HCT116 (cell line): ENCODE measurements around the gene GTF2H3. TPM values are rescaled to one million over a fixed set of nuclear protein-coding genes. Genes with fewer than 3 reads are reported as not detected.

Experiments
- ATAC-seq: fragments of 200-7000 bp; cut with Tn5 transposase; 2 replicates; pipeline ENCODE4 v1.9.1; 2020; ENCODE audit warnings: mild to moderate bottlenecking, moderate library complexity
- BruUV-seq: library from RNA; stranded (reverse); fragments of 400-500 nt; replicated peaks from 2 replicates; lab custom pipeline; 2021; lab: Mats Ljungman, UMichigan
- CTCF ChIA-PET: fragments of 300-600 bp; sonication (Branson Sonifier 250); formaldehyde crosslinking; loops from one replicate; lab custom pipeline; 2021; ENCODE audit warnings: antibody characterized with exemption; lab: Charles Lee
- POLR2A ChIA-PET: fragments of 300-600, 350-600 bp; sonication (Branson Sonifier 250); formaldehyde crosslinking; loops from one replicate; lab custom pipeline; 2021; ENCODE audit warnings: antibody characterized with exemption; lab: Charles Lee
- RAD21 ChIA-PET, 2 experiments: fragments of 300-600 bp; sonication (Branson Sonifier 250); formaldehyde crosslinking; loops; one replicate each; lab custom pipeline; 2023; ENCODE audit warnings: low total read pairs in 2 of 2; ENCODE audit not compliant: uncharacterized antibody in 2 of 2, unreplicated experiment in 2 of 2, low non-redundant PET in 1 of 2; lab: Charles Lee
- DNase-seq: peaks from one replicate; pipeline ENCODE4 v3.0.0-alpha.2; 2010; ENCODE audit warnings: low read depth, low spot score
- H2AFZ ChIP-seq: fragments of 200-600 bp; shearing (Covaris generic), sonication (generic); 2 replicates; pipeline ENCODE4 v1.6.1; 2017; ENCODE audit warnings: low read depth, mixed run types, mixed read lengths, antibody characterized with exemption, low read length; ENCODE audit not compliant: poor library complexity, severe bottlenecking
- H3K27ac ChIP-seq: 2 replicates; pipeline ENCODE4 v1.5.1; 2012; ENCODE audit warnings: low read depth, low read length
- H3K27me3 ChIP-seq: fragments of 200-600 bp; sonication (generic); 2 replicates; pipeline ENCODE4 v1.6.1; 2016; ENCODE audit warnings: mixed run types, low read length, mixed read lengths; ENCODE audit not compliant: insufficient read depth
- H3K36me3 ChIP-seq, 2 experiments: fragments of 200-500 bp in 1 of 2; fragments of 200-600 bp in 1 of 2; sonication (Bioruptor generic) in 1 of 2; sonication (generic) in 1 of 2; 2 replicates each; pipeline versions ENCODE4 v1.5.1 to v1.6.1; 2014 to 2016; ENCODE audit warnings: low read length in 2 of 2, inconsistent platforms in 1 of 2, mixed read lengths in 1 of 2, mixed run types in 1 of 2; ENCODE audit not compliant: insufficient read depth in 2 of 2, control insufficient read depth in 1 of 2
- H3K4me1 ChIP-seq, 2 experiments: fragments of 200-600 bp in 1 of 2; sonication (generic) in 1 of 2; 2 replicates each; pipeline versions ENCODE4 v1.5.1 to v1.6.1; 2012 to 2017; ENCODE audit warnings: low read length in 2 of 2, inconsistent platforms in 1 of 2, mild to moderate bottlenecking in 1 of 2, mixed read lengths in 1 of 2, mixed run types in 1 of 2, moderate library complexity in 1 of 2; ENCODE audit not compliant: insufficient read depth in 2 of 2, control insufficient read depth in 1 of 2
- H3K4me2 ChIP-seq: fragments of 200-600 bp; sonication (generic); 2 replicates; pipeline ENCODE4 v1.6.1; 2017; ENCODE audit warnings: mixed run types, low read length, mixed read lengths
- H3K4me3 ChIP-seq, 2 experiments: fragments of 200-600 bp in 1 of 2; sonication (generic) in 1 of 2; replicated peaks in 1 of 2; 2 replicates each; pipeline ENCODE4 v1.5.1; 2011 to 2016; ENCODE audit warnings: low read length in 2 of 2, control low read depth in 1 of 2, low read depth in 1 of 2, mild to moderate bottlenecking in 1 of 2, mixed read lengths in 1 of 2, mixed run types in 1 of 2
- H3K79me2 ChIP-seq: fragments of 200-600 bp; sonication (generic); 2 replicates; pipeline ENCODE4 v1.6.1; 2017; ENCODE audit warnings: mild to moderate bottlenecking, mixed run types, low read length, moderate library complexity, mixed read lengths; ENCODE audit not compliant: insufficient read depth
- H3K9ac ChIP-seq: fragments of 200-600 bp; sonication (generic); 2 replicates; pipeline ENCODE4 v1.6.1; 2016; ENCODE audit warnings: low read length, mixed read lengths
- H3K9me2 ChIP-seq: fragments of 200-600 bp; sonication (generic), shearing (Covaris generic); 2 replicates; pipeline ENCODE4 v1.6.1; 2017; ENCODE audit warnings: mixed run types, mild to moderate bottlenecking, moderate library complexity; ENCODE audit not compliant: insufficient read depth
- H3K9me3 ChIP-seq, 2 experiments: fragments of 200-500 bp in 1 of 2; fragments of 200-600 bp in 1 of 2; sonication (Bioruptor generic) in 1 of 2; sonication (generic) in 1 of 2; 2 replicates each; pipeline ENCODE4 v1.6.1; 2014 to 2017; ENCODE audit warnings: low read length in 2 of 2, mixed read lengths in 2 of 2, inconsistent platforms in 1 of 2, low read depth in 1 of 2, mild to moderate bottlenecking in 1 of 2, mixed run types in 1 of 2, moderate library complexity in 1 of 2; ENCODE audit not compliant: control insufficient read depth in 1 of 2, insufficient read depth in 1 of 2
- H4K20me1 ChIP-seq: fragments of 200-600 bp; sonication (generic), shearing (Covaris generic); 2 replicates; pipeline ENCODE4 v1.6.1; 2017; ENCODE audit warnings: mixed run types, mild to moderate bottlenecking, moderate library complexity; ENCODE audit not compliant: insufficient read depth
- CBX3 ChIP-seq: IDR thresholded peaks from 2 replicates; pipeline ENCODE4 v1.6.1; 2012; ENCODE audit warnings: low read depth
- CEBPB ChIP-seq: IDR thresholded peaks from 2 replicates; pipeline ENCODE4 v1.6.1; 2012; ENCODE audit warnings: low read depth
- CTCF ChIP-seq, 3 experiments: fragments of 200-600 bp in 1 of 3; sonication (generic) in 1 of 3; IDR thresholded peaks in 2 of 3; conservative IDR thresholded peaks in 1 of 3; 2 replicates each; pipeline ENCODE4 v1.5.1; 2012 to 2017; ENCODE audit warnings: low read depth in 2 of 3, low read length in 2 of 3, antibody characterized with exemption in 1 of 3, borderline replicate concordance in 1 of 3, control low read depth in 1 of 3, mild to moderate bottlenecking in 1 of 3, mixed read lengths in 1 of 3, mixed run types in 1 of 3, moderate library complexity in 1 of 3; ENCODE audit not compliant: insufficient read depth in 1 of 3
- FOSL1 ChIP-seq: IDR thresholded peaks from 2 replicates; pipeline ENCODE4 v1.6.1; 2012; ENCODE audit warnings: low read depth
- RAD21 ChIP-seq: IDR thresholded peaks from 2 replicates; pipeline ENCODE4 v1.6.1; 2012; ENCODE audit warnings: low read depth, mild to moderate bottlenecking
- SIN3A ChIP-seq: IDR thresholded peaks from 2 replicates; pipeline ENCODE4 v1.6.1; 2012; ENCODE audit warnings: low read depth
- ZFX ChIP-seq: fragments of 450-650 bp; IDR thresholded peaks from 2 replicates; pipeline ENCODE4 v1.6.1; 2017
- ZNF274 ChIP-seq: fragments of 200-500 bp; sonication (Bioruptor generic); IDR thresholded peaks from 2 replicates; pipeline ENCODE4 v1.6.1; 2014; ENCODE audit warnings: mild to moderate bottlenecking, low read depth, low read length, inconsistent platforms
- intact Hi-C: fragments of 100-400 bp; cut with micrococcal nuclease; formaldehyde crosslinking; loops from 2 replicates; pipeline ENCODE4 v1.10.0; 2022
- total RNA-seq: library from RNA; stranded (reverse); gene quantifications from one replicate; pipeline ENCODE4 v1.2.1, GENCODE V29; 2021; ENCODE audit not compliant: unreplicated experiment
- TF ChIP-seq, protein P1 (sequence below): IDR thresholded peaks from 2 replicates; pipeline ENCODE4 v1.6.1; 2011; ENCODE audit warnings: mild to moderate bottlenecking, low read length, moderate library complexity; ENCODE audit not compliant: insufficient replicate concordance; ENCODE audit errors: extremely low read depth
- TF ChIP-seq, protein P2 (sequence below): IDR thresholded peaks from 2 replicates; pipeline ENCODE4 v1.6.1; 2012

GTF2H3 gene
- total RNA-seq, 1 experiment from 2014 or later = 94.0 TPM

DNA sequence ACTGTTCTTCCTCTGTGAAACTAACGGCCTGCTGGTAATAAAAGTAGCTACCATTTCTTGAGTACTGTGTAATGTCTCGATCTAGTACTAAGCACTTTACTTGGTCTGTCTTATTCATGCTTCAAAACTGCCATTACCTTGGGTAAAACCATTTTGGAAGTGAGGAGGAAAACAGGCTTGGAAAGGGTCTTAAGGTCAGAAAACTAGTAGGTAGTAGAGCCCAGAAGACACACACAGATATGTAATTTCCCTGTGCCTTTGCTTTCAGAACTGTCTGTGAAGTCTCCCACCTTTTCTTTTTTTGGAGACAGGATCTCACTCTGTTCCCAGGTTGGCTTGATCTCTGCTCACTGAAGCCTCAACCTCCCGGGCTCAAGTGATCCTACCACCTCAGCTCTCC is 35.1 kb upstream of the GTF2H3 start:
- no peak overlapping the region for H3K4me3 ChIP-seq
- H3K36me3 ChIP-seq = peaks cover 14 to 29% of the 10 kb centered on the region in 2 experiments
- peaks cover 54% of the 10 kb centered on the region for H3K79me2 ChIP-seq
- no peak for DNase-seq
- RAD21 ChIA-PET = no interaction called here
- no peak overlapping the region for H3K4me2 ChIP-seq
- TF ChIP-seq CTCF (IDR thresholded peaks at IDR 0.05 in 2 of 3, conservative IDR thresholded peaks at IDR 0.05 in 1 of 3; ENCODE audit: borderline replicate concordance in 1 of 3, insufficient read depth in 1 of 3, low read depth in 2 of 3, low read length in 2 of 3) (no peak), ZNF274 (no peak)
- TF ChIP-seq, protein P1, sequence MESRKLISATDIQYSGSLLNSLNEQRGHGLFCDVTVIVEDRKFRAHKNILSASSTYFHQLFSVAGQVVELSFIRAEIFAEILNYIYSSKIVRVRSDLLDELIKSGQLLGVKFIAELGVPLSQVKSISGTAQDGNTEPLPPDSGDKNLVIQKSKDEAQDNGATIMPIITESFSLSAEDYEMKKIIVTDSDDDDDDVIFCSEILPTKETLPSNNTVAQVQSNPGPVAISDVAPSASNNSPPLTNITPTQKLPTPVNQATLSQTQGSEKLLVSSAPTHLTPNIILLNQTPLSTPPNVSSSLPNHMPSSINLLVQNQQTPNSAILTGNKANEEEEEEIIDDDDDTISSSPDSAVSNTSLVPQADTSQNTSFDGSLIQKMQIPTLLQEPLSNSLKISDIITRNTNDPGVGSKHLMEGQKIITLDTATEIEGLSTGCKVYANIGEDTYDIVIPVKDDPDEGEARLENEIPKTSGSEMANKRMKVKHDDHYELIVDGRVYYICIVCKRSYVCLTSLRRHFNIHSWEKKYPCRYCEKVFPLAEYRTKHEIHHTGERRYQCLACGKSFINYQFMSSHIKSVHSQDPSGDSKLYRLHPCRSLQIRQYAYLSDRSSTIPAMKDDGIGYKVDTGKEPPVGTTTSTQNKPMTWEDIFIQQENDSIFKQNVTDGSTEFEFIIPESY = no peak
- peaks cover 2 to 13% of the 10 kb centered on the region in 2 experiments; a peak in 3 of 4 replicates for H3K4me1 ChIP-seq
- no peak overlapping the region for H3K27ac ChIP-seq
- CTCF ChIA-PET = no interaction called here
- H3K9me2 ChIP-seq = no peaks in the 10 kb centered on the region
- POLR2A ChIA-PET = interaction anchor here (0.7 kb wide), 1 partner anchor 14 kb away, joined by 3 read pairs; the partner anchor contains the start of gene TMED2
- no peak for ATAC-seq
- no TSS peak for BruUV-seq
- H4K20me1 ChIP-seq = no peaks in the 10 kb centered on the region
- H3K9ac ChIP-seq = no peak overlapping the region
- intact Hi-C loops = no loop called here
- no peak overlapping the region for H2AFZ ChIP-seq
- H3K27me3 ChIP-seq = no peaks in the 10 kb centered on the region
- H3K9me3 ChIP-seq = no peaks in the 10 kb centered on the region

GRCh38 chr12:123599310-123599709 is 34.3 kb upstream of the GTF2H3 start:
- Histone ChIP-seq H3K9me3 (no peaks in the 10 kb centered on the region), H3K27ac (no peak overlapping the region), H2AFZ (no peak overlapping the region), H3K27me3 (no peaks in the 10 kb centered on the region), H3K9ac (no peak overlapping the region), H4K20me1 (no peaks in the 10 kb centered on the region), H3K9me2 (no peaks in the 10 kb centered on the region), H3K79me2 (peaks cover 55% of the 10 kb centered on the region), H3K4me2 (no peak overlapping the region), H3K36me3 (peaks cover 20 to 29% of the 10 kb centered on the region in 2 experiments), H3K4me3 (no peak overlapping the region), H3K4me1 (peaks cover 2 to 13% of the 10 kb centered on the region in 2 experiments; a peak in 3 of 4 replicates)
- intact Hi-C loops = no loop called here
- CTCF ChIA-PET = no interaction called here
- POLR2A ChIA-PET = no interaction called here
- RAD21 ChIA-PET = no interaction called here
- TSS peak; percentile 19 for BruUV-seq
- ATAC-seq (no peak), DNase-seq (no peak)
- TF ChIP-seq CTCF (IDR thresholded peaks at IDR 0.05 in 2 of 3, conservative IDR thresholded peaks at IDR 0.05 in 1 of 3; ENCODE audit: borderline replicate concordance in 1 of 3, insufficient read depth in 1 of 3, low read depth in 2 of 3, low read length in 2 of 3) (no peak), RAD21 (no peak), ZFX (no peak), SIN3A (no peak), FOSL1 (no peak), CEBPB (no peak), CBX3 (no peak)
- TF ChIP-seq, protein P1 = no peak
- TF ChIP-seq, protein P2, sequence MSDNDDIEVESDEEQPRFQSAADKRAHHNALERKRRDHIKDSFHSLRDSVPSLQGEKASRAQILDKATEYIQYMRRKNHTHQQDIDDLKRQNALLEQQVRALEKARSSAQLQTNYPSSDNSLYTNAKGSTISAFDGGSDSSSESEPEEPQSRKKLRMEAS = no peak
